Measurements from ENCODE around the gene GALNT10.

- TF ChIP-seq GATA3 (IDR thresholded peaks at IDR 0.05; ENCODE audit: low read depth, low read length): no peak
- TF ChIP-seq GATA2 (IDR thresholded peaks at IDR 0.05; ENCODE audit: low read depth, low read length): no peak
Observed at GRCh38 chr5:154428208-154428607, 237.7 kb downstream of the GALNT10 start.
